Keratinocyte (primary cell): ENCODE measurements around the gene IL19. TPM values are rescaled to one million over a fixed set of nuclear protein-coding genes. Genes with fewer than 3 reads are reported as not detected.

Source experiments
- DNase-seq: peaks from one replicate; pipeline ENCODE4 v3.0.0-alpha.2; 2011; ENCODE audit warnings: low read depth, missing footprints, low spot score
- FAIRE-seq: peaks from 2 replicates; lab custom pipeline; 2011; peaks lifted over from hg19 to GRCh38; lab: Jason Lieb, UNC
- H2AFZ ChIP-seq: 2 replicates; pipeline ENCODE4 v1.6.0; 2012; ENCODE audit warnings: low read length, control low read depth, inconsistent platforms; ENCODE audit not compliant: control insufficient read depth
- H3K27ac ChIP-seq: 2 replicates; pipeline ENCODE4 v1.5.1; 2011; ENCODE audit warnings: low read length; ENCODE audit not compliant: control insufficient read depth, insufficient read depth
- H3K27me3 ChIP-seq: 3 replicates; pipeline ENCODE4 v1.6.0; 2011; ENCODE audit warnings: low read length; ENCODE audit not compliant: control insufficient read depth, insufficient read depth; ENCODE audit errors: extremely low read depth
- H3K36me3 ChIP-seq, 2 experiments: 2 replicates in 1 of 2; 3 replicates in 1 of 2; pipeline ENCODE4 v1.5.1; 2011; ENCODE audit warnings: low read length in 2 of 2, mild to moderate bottlenecking in 1 of 2; ENCODE audit not compliant: control insufficient read depth in 2 of 2, insufficient read depth in 2 of 2; ENCODE audit errors: extremely low read depth in 1 of 2
- H3K4me1 ChIP-seq: 3 replicates; pipeline ENCODE4 v1.5.1; 2011; ENCODE audit warnings: low read length; ENCODE audit not compliant: control insufficient read depth, insufficient read depth; ENCODE audit errors: extremely low read depth
- H3K4me2 ChIP-seq: 3 replicates; pipeline ENCODE4 v1.6.0; 2011; ENCODE audit warnings: low read depth, low read length; ENCODE audit not compliant: control insufficient read depth, insufficient read depth; ENCODE audit errors: extremely low read depth
- H3K4me3 ChIP-seq, 3 experiments: fragments of 200-600 bp in 1 of 3; sonication (generic) in 1 of 3; 2 replicates in 2 of 3; 3 replicates in 1 of 3; pipeline ENCODE4 v1.5.1; 2011 to 2016; ENCODE audit warnings: low read length in 3 of 3, mild to moderate bottlenecking in 3 of 3, control low read depth in 2 of 3, inconsistent platforms in 1 of 3, low read depth in 1 of 3, mixed read lengths in 1 of 3, mixed run types in 1 of 3, moderate library complexity in 1 of 3; ENCODE audit not compliant: control insufficient read depth in 2 of 3, insufficient read depth in 2 of 3; ENCODE audit errors: extremely low read depth in 1 of 3
- H3K79me2 ChIP-seq: 2 replicates; pipeline ENCODE4 v1.6.0; 2012; ENCODE audit warnings: low read length; ENCODE audit not compliant: control insufficient read depth, insufficient read depth
- H3K9ac ChIP-seq: 3 replicates; pipeline ENCODE4 v1.6.0; 2011; ENCODE audit warnings: low read length; ENCODE audit not compliant: control insufficient read depth, insufficient read depth; ENCODE audit errors: extremely low read depth
- H3K9me1 ChIP-seq: 3 replicates; pipeline ENCODE4 v1.6.0; 2011; ENCODE audit warnings: low read length; ENCODE audit not compliant: control insufficient read depth, insufficient read depth; ENCODE audit errors: extremely low read depth
- H3K9me3 ChIP-seq: 2 replicates; pipeline ENCODE4 v1.5.1; 2012; ENCODE audit warnings: low read depth, low read length; ENCODE audit not compliant: control insufficient read depth
- H4K20me1 ChIP-seq: 3 replicates; pipeline ENCODE4 v1.6.0; 2011; ENCODE audit warnings: low read length; ENCODE audit not compliant: control insufficient read depth, insufficient read depth; ENCODE audit errors: extremely low read depth
- EZH2 ChIP-seq: IDR thresholded peaks from one replicate; pipeline ENCODE4 v1.6.1; 2012; ENCODE audit warnings: inconsistent platforms, mild to moderate bottlenecking, low read length, moderate library complexity
- dilution Hi-C: fragments of 300-500 bp; cut with MboI; formaldehyde crosslinking; loops from one replicate; pipeline ENCODE4 v1.7.0; 2020; ENCODE audit warnings: low sequenced_read_pairs; ENCODE audit not compliant: extremely low pct_ligation_motif_present
- polyA plus RNA-seq, 5 experiments: library from polyadenylated mRNA; depleted of rRNA in 3 of 5; stranded (reverse) in 3 of 5; stranded (forward) in 1 of 5; unstranded in 1 of 5; fragments of >200 nt; gene quantifications; 1 replicate in 1 of 5; 2 replicates in 3 of 5; 3 replicates in 1 of 5; pipeline versions ENCODE4 v1.2.1 to v1.2.3, GENCODE V29; 2011 to 2012; ENCODE audit warnings: missing spikeins in 2 of 5, low read depth in 1 of 5, low replicate concordance in 1 of 5
- TF ChIP-seq, protein P1 (sequence below), 3 experiments: IDR thresholded peaks in 1 of 3; conservative IDR thresholded peaks in 1 of 3; optimal IDR thresholded peaks in 1 of 3; 2 replicates in 2 of 3; 3 replicates in 1 of 3; pipeline versions ENCODE3 to v1.5.1; 2011; ENCODE audit warnings: low read length in 3 of 3, mild to moderate bottlenecking in 3 of 3, moderate library complexity in 2 of 3, control low read depth in 1 of 3, inconsistent platforms in 1 of 3; ENCODE audit not compliant: insufficient read depth in 2 of 3; ENCODE audit errors: extremely low read depth in 1 of 3

The IL19 gene
- polyA plus RNA-seq, 1 donor (not counting 4 experiments of a cell fraction or from before 2014, with no cell fraction given) = not detected

- H2AFZ ChIP-seq = peak overlapping the region; percentile 46
- FAIRE-seq = peak; percentile 91
- H3K9ac ChIP-seq = no peak overlapping the region
- H3K27ac ChIP-seq = peak overlapping the region; percentile 55
- no peaks in the 10 kb centered on the region for H4K20me1 ChIP-seq
- DNase-seq = no peak
- H3K9me1 ChIP-seq = no peaks in the 10 kb centered on the region
- H3K9me3 ChIP-seq = peaks cover 4% of the 10 kb centered on the region
- H3K36me3 ChIP-seq = peaks cover 0 to 4% of the 10 kb centered on the region in 2 experiments
- H3K4me3 ChIP-seq = no peak overlapping the region
- TF ChIP-seq, protein P1, sequence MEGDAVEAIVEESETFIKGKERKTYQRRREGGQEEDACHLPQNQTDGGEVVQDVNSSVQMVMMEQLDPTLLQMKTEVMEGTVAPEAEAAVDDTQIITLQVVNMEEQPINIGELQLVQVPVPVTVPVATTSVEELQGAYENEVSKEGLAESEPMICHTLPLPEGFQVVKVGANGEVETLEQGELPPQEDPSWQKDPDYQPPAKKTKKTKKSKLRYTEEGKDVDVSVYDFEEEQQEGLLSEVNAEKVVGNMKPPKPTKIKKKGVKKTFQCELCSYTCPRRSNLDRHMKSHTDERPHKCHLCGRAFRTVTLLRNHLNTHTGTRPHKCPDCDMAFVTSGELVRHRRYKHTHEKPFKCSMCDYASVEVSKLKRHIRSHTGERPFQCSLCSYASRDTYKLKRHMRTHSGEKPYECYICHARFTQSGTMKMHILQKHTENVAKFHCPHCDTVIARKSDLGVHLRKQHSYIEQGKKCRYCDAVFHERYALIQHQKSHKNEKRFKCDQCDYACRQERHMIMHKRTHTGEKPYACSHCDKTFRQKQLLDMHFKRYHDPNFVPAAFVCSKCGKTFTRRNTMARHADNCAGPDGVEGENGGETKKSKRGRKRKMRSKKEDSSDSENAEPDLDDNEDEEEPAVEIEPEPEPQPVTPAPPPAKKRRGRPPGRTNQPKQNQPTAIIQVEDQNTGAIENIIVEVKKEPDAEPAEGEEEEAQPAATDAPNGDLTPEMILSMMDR (optimal IDR thresholded peaks at IDR 0.05 in 1 of 3, IDR thresholded peaks at IDR 0.05 in 1 of 3, conservative IDR thresholded peaks at IDR 0.05 in 1 of 3; ENCODE audit: extremely low read depth in 1 of 3, insufficient read depth in 2 of 3, low read length in 3 of 3) = no peak
- no peak for TF ChIP-seq EZH2
- H3K4me1 ChIP-seq = peaks cover 15% of the 10 kb centered on the region
- dilution Hi-C loops = no loop called here
- no peaks in the 10 kb centered on the region for H3K27me3 ChIP-seq
- peak overlapping the region; percentile 7 for H3K4me2 ChIP-seq
- H3K79me2 ChIP-seq = no peaks in the 10 kb centered on the region
These were observed 103.1 kb downstream of the IL19 start for GRCh38 chr1:206873603-206874188.

- Histone ChIP-seq H3K27me3 (no peaks in the 10 kb centered on the region), H3K9me3 (peaks cover 4% of the 10 kb centered on the region), H2AFZ (no peak overlapping the region), H3K4me2 (no peak overlapping the region), H3K27ac (no peak overlapping the region), H3K9ac (no peak overlapping the region), H4K20me1 (no peaks in the 10 kb centered on the region), H3K9me1 (no peaks in the 10 kb centered on the region), H3K4me3 (no peak overlapping the region), H3K36me3 (no peaks in the 10 kb centered on the region), H3K4me1 (peaks cover 15% of the 10 kb centered on the region), H3K79me2 (no peaks in the 10 kb centered on the region)
- TF ChIP-seq, protein P1 (optimal IDR thresholded peaks at IDR 0.05 in 1 of 3, IDR thresholded peaks at IDR 0.05 in 1 of 3, conservative IDR thresholded peaks at IDR 0.05 in 1 of 3; ENCODE audit: extremely low read depth in 1 of 3, insufficient read depth in 2 of 3, low read length in 3 of 3) = no peak
- TF ChIP-seq EZH2 = no peak
- dilution Hi-C loops = no loop called here
- no peak for DNase-seq
- no peak for FAIRE-seq
These were observed 105.3 kb downstream of the IL19 start for GRCh38 chr1:206875752-206876377.
